CD8-positive, alpha-beta memory T cell (primary cell): ENCODE results near the gene GLYATL2. TPM values are rescaled to one million over a fixed set of nuclear protein-coding genes. Genes with fewer than 3 reads are reported as not detected.

Experiments
- CTCF ChIA-PET: fragments of 350-600 bp; sonication (Branson Sonifier 250); formaldehyde crosslinking; loops from one replicate; lab custom pipeline; 2021; ENCODE audit warnings: antibody characterized with exemption; lab: Charles Lee
- POLR2A ChIA-PET: fragments of 350-600 bp; sonication (Branson Sonifier 250); formaldehyde crosslinking; loops from one replicate; lab custom pipeline; 2021; ENCODE audit warnings: antibody characterized with exemption; lab: Charles Lee
- DNase-seq, 5 donors: peaks; one replicate each; pipeline versions ENCODE4 v3.0.0 to v3.0.0-alpha.2; 2020 to 2022; ENCODE audit warnings: mixed read lengths in 1 of 5
- H3K27ac ChIP-seq: one replicate; pipeline ENCODE4 v1.7.0; 2013; ENCODE audit warnings: low read depth, mild to moderate bottlenecking, low read length, moderate library complexity
- H3K27me3 ChIP-seq: 2 replicates; pipeline ENCODE4 v1.7.0; 2013; ENCODE audit warnings: low read length, mild to moderate bottlenecking; ENCODE audit not compliant: insufficient read depth, poor library complexity, severe bottlenecking
- H3K36me3 ChIP-seq: 2 replicates; pipeline ENCODE4 v1.7.0; 2013; ENCODE audit warnings: mild to moderate bottlenecking, low read length, moderate library complexity; ENCODE audit not compliant: insufficient read depth
- H3K4me1 ChIP-seq: 2 replicates; pipeline ENCODE4 v1.7.0; 2013; ENCODE audit warnings: mild to moderate bottlenecking, low read length, moderate library complexity; ENCODE audit not compliant: insufficient read depth
- H3K4me3 ChIP-seq: 2 replicates; pipeline ENCODE4 v1.7.0; 2013; ENCODE audit warnings: mild to moderate bottlenecking, low read length
- H3K9me3 ChIP-seq: 2 replicates; pipeline ENCODE4 v1.7.0; 2013; ENCODE audit warnings: mild to moderate bottlenecking, low read length
- H3K27ac Mint-ChIP-seq, 8 donors: one replicate each; pipeline ENCODE4 v1.8.0; 2020 to 2021; ENCODE audit warnings: mixed read lengths in 8 of 8, mild to moderate bottlenecking in 6 of 8, inconsistent platforms in 3 of 8, moderate library complexity in 3 of 8
- H3K27me3 Mint-ChIP-seq, 2 donors: one replicate each; pipeline ENCODE4 v1.8.0; 2020 to 2021; ENCODE audit warnings: mixed read lengths in 2 of 2, mild to moderate bottlenecking in 1 of 2, moderate library complexity in 1 of 2
- H3K36me3 Mint-ChIP-seq, 3 donors: one replicate each; pipeline ENCODE4 v1.8.0; 2020 to 2021; ENCODE audit warnings: mixed read lengths in 3 of 3, inconsistent platforms in 1 of 3, mild to moderate bottlenecking in 1 of 3
- H3K4me1 Mint-ChIP-seq, 3 donors: one replicate each; pipeline ENCODE4 v1.8.0; 2020 to 2021; ENCODE audit warnings: mixed read lengths in 3 of 3, inconsistent platforms in 1 of 3, mild to moderate bottlenecking in 1 of 3
- H3K4me3 Mint-ChIP-seq, 7 donors: one replicate each; pipeline ENCODE4 v1.8.0; 2020 to 2021; ENCODE audit warnings: mixed read lengths in 7 of 7, mild to moderate bottlenecking in 6 of 7, moderate library complexity in 4 of 7, inconsistent platforms in 2 of 7
- H3K9me3 Mint-ChIP-seq, 5 donors: one replicate each; pipeline ENCODE4 v1.8.0; 2020 to 2022; ENCODE audit warnings: mixed read lengths in 5 of 5, mild to moderate bottlenecking in 3 of 5, moderate library complexity in 2 of 5, inconsistent platforms in 1 of 5
- polyA plus RNA-seq: library from polyadenylated mRNA; unstranded; fragments of 300-500 nt; fragmentation: Illumina TruSeq; gene quantifications from one replicate; pipeline ENCODE4 v1.2.3, GENCODE V29; 2021
- total RNA-seq, 2 experiments: library from RNA; stranded (reverse); gene quantifications; one replicate each; pipeline ENCODE4 v1.2.3, GENCODE V29; 2021

The GLYATL2 gene
- total and polyA plus RNA-seq, 3 experiments from 2014 or later, result not detected

DNA sequence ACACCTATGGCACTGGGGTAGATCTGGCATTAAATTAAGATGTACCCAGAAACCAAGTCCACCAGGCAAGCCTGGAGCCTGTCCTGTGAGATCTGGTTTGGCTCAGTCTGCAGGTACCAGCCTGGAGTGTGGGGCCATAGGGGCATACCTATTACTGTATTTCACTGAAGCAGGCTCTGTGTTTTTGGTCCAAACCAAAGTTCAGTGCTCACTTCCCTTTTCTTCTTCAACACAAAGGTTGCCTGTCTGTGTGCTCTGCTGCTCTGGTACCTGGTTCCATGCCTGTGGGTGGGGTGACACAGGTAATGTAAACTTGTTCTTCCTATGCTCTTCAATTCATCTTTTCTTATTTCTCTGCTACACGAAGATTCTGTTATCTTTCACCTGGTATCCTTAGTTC is 19.8 kb upstream of the GLYATL2 start:
- peaks cover 3 to 25% of the 10 kb centered on the region in 2 donors for H3K27me3 Mint-ChIP-seq
- no peak overlapping the region for H3K4me3 Mint-ChIP-seq
- CTCF ChIA-PET, result no interaction called here
- no peaks in the 10 kb centered on the region for H3K4me1 Mint-ChIP-seq
- peaks cover 0 to 5% (median 0%) of the 10 kb centered on the region in 3 donors for H3K36me3 Mint-ChIP-seq
- Histone ChIP-seq H3K27me3 (no peaks in the 10 kb centered on the region), H3K27ac (no peak overlapping the region), H3K4me3 (no peak overlapping the region), H3K4me1 (no peaks in the 10 kb centered on the region), H3K9me3 (no peaks in the 10 kb centered on the region), H3K36me3 (no peaks in the 10 kb centered on the region)
- POLR2A ChIA-PET, result no interaction called here
- no peak for DNase-seq
- peaks cover 14 to 25% (median 17%) of the 10 kb centered on the region in 5 donors for H3K9me3 Mint-ChIP-seq
- no peak overlapping the region for H3K27ac Mint-ChIP-seq

DNA sequence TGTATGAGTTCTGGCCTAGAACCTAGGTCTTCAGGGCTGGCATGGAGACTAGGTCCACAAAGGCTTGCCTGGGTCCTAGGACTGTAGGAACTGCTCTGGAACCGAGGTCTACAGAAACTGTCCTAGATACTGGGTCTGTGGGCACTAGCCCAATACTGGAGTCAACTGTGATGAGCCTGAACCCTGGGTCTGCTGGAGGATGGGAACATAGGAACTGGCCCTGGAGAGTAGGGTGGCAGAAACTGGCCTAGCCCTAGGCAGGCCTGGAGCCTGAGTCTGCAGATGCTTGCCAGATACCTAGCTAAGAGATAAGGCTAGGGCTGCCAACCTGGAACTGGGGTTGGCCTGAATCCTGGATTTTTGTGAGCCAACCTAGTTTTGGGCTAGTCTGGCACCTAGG is 19.2 kb upstream of the GLYATL2 start:
- no peaks in the 10 kb centered on the region for H3K4me1 Mint-ChIP-seq
- Histone ChIP-seq H3K9me3 (no peaks in the 10 kb centered on the region), H3K4me3 (no peak overlapping the region), H3K36me3 (no peaks in the 10 kb centered on the region), H3K27me3 (no peaks in the 10 kb centered on the region), H3K4me1 (no peaks in the 10 kb centered on the region), H3K27ac (no peak overlapping the region)
- H3K36me3 Mint-ChIP-seq, result peaks cover 0 to 5% (median 0%) of the 10 kb centered on the region in 3 donors
- no peak overlapping the region for H3K4me3 Mint-ChIP-seq
- DNase-seq, result no peak
- H3K27me3 Mint-ChIP-seq, result peaks cover 3 to 25% of the 10 kb centered on the region in 2 donors
- peaks cover 14 to 25% (median 17%) of the 10 kb centered on the region in 5 donors for H3K9me3 Mint-ChIP-seq
- no peak overlapping the region for H3K27ac Mint-ChIP-seq
- ChIA-PET CTCF (no interaction called here), POLR2A (no interaction called here)

DNA sequence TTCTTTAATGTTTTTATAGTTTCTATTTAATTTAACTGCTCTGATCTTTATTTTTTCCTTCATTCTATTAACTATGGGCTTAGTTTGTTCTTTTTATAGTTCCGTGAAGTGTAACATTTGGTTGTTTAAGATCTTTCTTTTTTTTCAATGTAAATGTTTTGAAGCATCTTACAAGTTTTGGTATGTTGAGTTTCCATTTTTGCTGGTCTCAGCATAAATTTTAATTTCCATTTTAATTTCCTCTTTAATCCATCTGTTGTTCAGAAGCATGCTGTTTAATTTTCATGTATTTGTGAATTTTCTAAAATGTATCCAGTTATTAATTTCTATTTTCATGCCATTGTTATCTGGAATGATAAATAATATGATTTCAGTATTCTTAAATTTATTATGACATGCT is 17.0 kb upstream of the GLYATL2 start:
- CTCF ChIA-PET, result no interaction called here
- peaks cover 14 to 25% (median 17%) of the 10 kb centered on the region in 5 donors for H3K9me3 Mint-ChIP-seq
- H3K36me3 Mint-ChIP-seq, result peaks cover 0 to 5% (median 0%) of the 10 kb centered on the region in 3 donors
- POLR2A ChIA-PET, result no interaction called here
- H3K27ac Mint-ChIP-seq, result no peak overlapping the region
- H3K36me3 ChIP-seq, result no peaks in the 10 kb centered on the region
- DNase-seq, result no peak
- no peak overlapping the region for H3K27ac ChIP-seq
- H3K9me3 ChIP-seq, result no peaks in the 10 kb centered on the region
- H3K27me3 ChIP-seq, result no peaks in the 10 kb centered on the region
- H3K27me3 Mint-ChIP-seq, result peaks cover 3 to 25% of the 10 kb centered on the region in 2 donors
- no peak overlapping the region for H3K4me3 ChIP-seq
- H3K4me1 Mint-ChIP-seq, result no peaks in the 10 kb centered on the region
- H3K4me1 ChIP-seq, result no peaks in the 10 kb centered on the region
- no peak overlapping the region for H3K4me3 Mint-ChIP-seq

GRCh38 chr11:58856806-58857205 is 12.3 kb upstream of the GLYATL2 start:
- H3K4me1 Mint-ChIP-seq, result no peaks in the 10 kb centered on the region

GRCh38 chr11:58845386-58845785 is 882 bp upstream of the GLYATL2 start:
- ChIA-PET POLR2A (no interaction called here), CTCF (no interaction called here)
- no peak for DNase-seq
- Mint-ChIP-seq H3K4me1 (no peaks in the 10 kb centered on the region), H3K27ac (no peak overlapping the region), H3K4me3 (no peak overlapping the region), H3K36me3 (no peaks in the 10 kb centered on the region), H3K9me3 (no peaks in the 10 kb centered on the region), H3K27me3 (peaks cover 0 to 15% of the 10 kb centered on the region in 2 donors)
- Histone ChIP-seq H3K36me3 (no peaks in the 10 kb centered on the region), H3K9me3 (no peaks in the 10 kb centered on the region), H3K27ac (no peak overlapping the region), H3K4me1 (no peaks in the 10 kb centered on the region), H3K4me3 (no peak overlapping the region), H3K27me3 (no peaks in the 10 kb centered on the region)

More at GRCh38 chr11:58856806-58857205, 12.3 kb upstream of the GLYATL2 start:
- H3K36me3 Mint-ChIP-seq, result no peaks in the 10 kb centered on the region
- DNase-seq, result no peak
- H3K9me3 ChIP-seq, result no peaks in the 10 kb centered on the region
- peaks cover 2 to 7% (median 5%) of the 10 kb centered on the region in 5 donors for H3K9me3 Mint-ChIP-seq
- no peaks in the 10 kb centered on the region for H3K36me3 ChIP-seq
- H3K27ac Mint-ChIP-seq, result no peak overlapping the region
- no peak overlapping the region for H3K4me3 ChIP-seq
- POLR2A ChIA-PET, result no interaction called here
- H3K27me3 Mint-ChIP-seq, result peaks cover 3 to 6% of the 10 kb centered on the region in 2 donors
- H3K27me3 ChIP-seq, result no peaks in the 10 kb centered on the region
- H3K4me3 Mint-ChIP-seq, result no peak overlapping the region
- no peaks in the 10 kb centered on the region for H3K4me1 ChIP-seq
- H3K27ac ChIP-seq, result no peak overlapping the region
- CTCF ChIA-PET, result no interaction called here

DNA sequence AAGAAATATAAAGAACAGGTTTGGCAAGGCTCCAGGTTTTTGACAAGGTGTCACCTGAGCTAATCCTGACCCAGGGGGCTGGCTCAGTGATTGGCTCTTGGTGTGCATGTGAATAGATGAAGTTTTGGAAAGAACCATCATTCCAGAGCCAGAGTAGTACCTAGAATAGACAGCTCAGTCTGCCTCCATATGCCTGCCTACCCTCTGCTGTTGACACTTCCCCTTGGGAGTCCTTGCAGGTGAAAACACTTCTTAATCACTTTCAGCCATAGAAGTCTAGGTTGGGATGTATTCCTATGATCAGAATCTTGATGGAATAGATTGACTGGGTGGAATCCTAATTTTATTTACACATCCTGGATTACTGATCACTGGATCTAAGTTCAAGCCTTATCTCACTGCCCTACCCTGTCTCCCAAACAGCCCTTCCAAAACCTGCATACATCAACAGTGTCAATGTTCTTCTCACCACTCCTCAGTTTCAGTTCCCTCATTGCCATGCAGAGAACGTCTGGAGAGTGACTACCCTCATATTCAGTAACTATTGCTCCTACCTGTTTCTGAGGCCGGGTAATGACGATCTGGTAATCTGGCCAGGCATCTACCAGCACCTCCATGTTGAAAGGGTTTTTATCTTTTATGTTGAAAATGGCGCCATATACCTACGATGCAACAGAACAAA is 6.7 kb downstream of the GLYATL2 start:
- Mint-ChIP-seq H3K9me3 (peaks cover 0 to 2% (median 0%) of the 10 kb centered on the region in 5 donors), H3K36me3 (no peaks in the 10 kb centered on the region), H3K27ac (no peak overlapping the region), H3K27me3 (peaks cover 0 to 14% of the 10 kb centered on the region in 2 donors), H3K4me1 (no peaks in the 10 kb centered on the region), H3K4me3 (no peak overlapping the region)
- no peak overlapping the region for H3K27ac ChIP-seq
- POLR2A ChIA-PET, result no interaction called here
- H3K4me3 ChIP-seq, result no peak overlapping the region
- H3K36me3 ChIP-seq, result no peaks in the 10 kb centered on the region
- H3K4me1 ChIP-seq, result no peaks in the 10 kb centered on the region
- H3K27me3 ChIP-seq, result no peaks in the 10 kb centered on the region
- no peaks in the 10 kb centered on the region for H3K9me3 ChIP-seq
- CTCF ChIA-PET, result no interaction called here
- DNase-seq, result no peak

GRCh38 chr11:58832056-58832645 is 12.4 kb downstream of the GLYATL2 start:
- Mint-ChIP-seq H3K9me3 (peaks cover 0 to 7% (median 0%) of the 10 kb centered on the region in 5 donors), H3K27ac (no peak overlapping the region), H3K4me1 (no peaks in the 10 kb centered on the region), H3K4me3 (no peak overlapping the region), H3K27me3 (peaks cover 4 to 22% of the 10 kb centered on the region in 2 donors), H3K36me3 (no peaks in the 10 kb centered on the region)
- no peak for DNase-seq
- Histone ChIP-seq H3K4me1 (no peaks in the 10 kb centered on the region), H3K9me3 (no peaks in the 10 kb centered on the region), H3K36me3 (no peaks in the 10 kb centered on the region), H3K27me3 (no peaks in the 10 kb centered on the region), H3K4me3 (no peak overlapping the region), H3K27ac (no peak overlapping the region)
- POLR2A ChIA-PET, result no interaction called here
- CTCF ChIA-PET, result no interaction called here

- H3K27ac Mint-ChIP-seq, result no peak overlapping the region
- CTCF ChIA-PET, result no interaction called here
- H3K4me3 ChIP-seq, result no peak overlapping the region
- H3K27me3 ChIP-seq, result no peaks in the 10 kb centered on the region
- POLR2A ChIA-PET, result no interaction called here
- no peak overlapping the region for H3K27ac ChIP-seq
- H3K4me1 ChIP-seq, result no peaks in the 10 kb centered on the region
- H3K9me3 ChIP-seq, result no peaks in the 10 kb centered on the region
- no peaks in the 10 kb centered on the region for H3K4me1 Mint-ChIP-seq
- H3K36me3 Mint-ChIP-seq, result no peaks in the 10 kb centered on the region
- H3K27me3 Mint-ChIP-seq, result peaks cover 4 to 19% of the 10 kb centered on the region in 2 donors
- H3K9me3 Mint-ChIP-seq, result peaks cover 0 to 7% (median 2%) of the 10 kb centered on the region in 5 donors
- no peaks in the 10 kb centered on the region for H3K36me3 ChIP-seq
- H3K4me3 Mint-ChIP-seq, result no peak overlapping the region
- DNase-seq, result no peak
Observed at GRCh38 chr11:58830673-58831301, 13.7 kb downstream of the GLYATL2 start.
